Memory B cell (primary cell): ENCODE data around the gene SIPA1L3.
A peak's percentile ranks its signal among the peaks of the same experiment; 100 is the strongest.

Source experiments
- ATAC-seq: fragments of 150-1000 bp; cut with Tn5 transposase; 2 replicates; pipeline ENCODE4 v1.10.0; 2021; ENCODE audit warnings: low read depth, mild to moderate bottlenecking, moderate library complexity
- DNase-seq, 2 donors: peaks; one replicate each; pipeline ENCODE4 v3.0.0; 2022; ENCODE audit warnings: low spot score in 2 of 2
- H3K27ac Mint-ChIP-seq: one replicate; pipeline ENCODE4 v1.8.0; 2022; ENCODE audit warnings: mild to moderate bottlenecking, moderate library complexity, mixed read lengths
- H3K27me3 Mint-ChIP-seq: one replicate; pipeline ENCODE4 v1.8.0; 2022; ENCODE audit warnings: mixed read lengths
- H3K36me3 Mint-ChIP-seq: one replicate; pipeline ENCODE4 v1.8.0; 2022; ENCODE audit warnings: mild to moderate bottlenecking, mixed read lengths
- H3K4me1 Mint-ChIP-seq: one replicate; pipeline ENCODE4 v1.8.0; 2022; ENCODE audit warnings: mixed read lengths
- H3K4me3 Mint-ChIP-seq: one replicate; pipeline ENCODE4 v1.8.0; 2022; ENCODE audit warnings: mild to moderate bottlenecking, moderate library complexity, mixed read lengths
- H3K9me3 Mint-ChIP-seq: one replicate; pipeline ENCODE4 v1.8.0; 2022; ENCODE audit warnings: mixed read lengths

SIPA1L3 gene

DNA sequence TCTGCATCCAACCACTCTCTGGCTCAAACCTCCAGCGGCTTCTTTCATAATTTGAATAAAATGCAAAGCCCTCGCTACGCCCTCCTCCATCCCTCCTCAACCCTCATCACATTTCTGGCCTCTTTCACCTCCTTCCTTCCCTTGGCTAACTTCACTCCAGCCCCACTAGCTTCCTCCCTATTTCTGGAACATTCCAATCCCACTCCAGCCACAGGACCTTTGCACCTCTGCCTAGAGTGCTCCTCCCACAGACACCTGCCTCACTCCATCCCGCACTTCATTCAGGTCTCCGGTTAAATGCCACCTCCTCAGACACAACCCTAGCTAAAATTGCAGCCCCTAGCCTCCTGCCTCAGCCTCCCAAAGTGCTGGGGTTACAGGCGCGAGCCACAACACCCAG, 324.9 kb downstream of the SIPA1L3 start:
- no peaks in the 10 kb centered on the region for H3K9me3 Mint-ChIP-seq
- no peak for ATAC-seq
- peaks cover 23% of the 10 kb centered on the region for H3K27me3 Mint-ChIP-seq
- no peak overlapping the region for H3K27ac Mint-ChIP-seq
- H3K4me3 Mint-ChIP-seq = no peak overlapping the region
- H3K36me3 Mint-ChIP-seq = no peaks in the 10 kb centered on the region
- no peak for DNase-seq
- peaks cover 14% of the 10 kb centered on the region for H3K4me1 Mint-ChIP-seq

DNA sequence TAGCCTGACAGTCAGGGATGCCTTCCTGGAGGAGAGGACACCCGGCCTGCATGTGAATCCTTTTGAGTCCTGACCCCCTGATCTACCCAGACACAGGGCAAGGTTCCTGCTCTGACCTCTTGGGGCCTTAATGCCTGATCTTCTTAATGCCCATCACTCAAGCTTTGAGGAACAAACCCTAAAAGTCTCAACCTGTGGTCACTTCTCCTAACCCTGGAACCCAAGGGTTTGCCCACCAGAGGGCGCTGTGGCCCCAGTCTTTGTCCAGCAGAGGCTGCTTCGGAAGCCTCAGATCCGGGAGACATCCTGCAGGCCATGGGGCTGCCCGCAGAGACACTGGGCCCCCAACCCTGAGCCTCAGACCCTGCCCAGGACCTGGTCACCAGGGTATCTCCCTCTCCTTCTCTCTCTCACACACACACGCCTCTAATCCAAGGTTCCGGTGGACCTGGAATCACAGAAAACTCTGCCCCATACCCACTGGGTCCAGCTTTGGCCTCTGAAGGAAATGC, 326.8 kb downstream of the SIPA1L3 start:
- peak; percentile 82 to 85 for DNase-seq
- Mint-ChIP-seq H3K27ac (no peak overlapping the region), H3K9me3 (no peaks in the 10 kb centered on the region), H3K27me3 (peaks cover 14% of the 10 kb centered on the region), H3K36me3 (no peaks in the 10 kb centered on the region), H3K4me3 (no peak overlapping the region), H3K4me1 (peaks cover 7% of the 10 kb centered on the region)
- peak; percentile 72 for ATAC-seq

DNA sequence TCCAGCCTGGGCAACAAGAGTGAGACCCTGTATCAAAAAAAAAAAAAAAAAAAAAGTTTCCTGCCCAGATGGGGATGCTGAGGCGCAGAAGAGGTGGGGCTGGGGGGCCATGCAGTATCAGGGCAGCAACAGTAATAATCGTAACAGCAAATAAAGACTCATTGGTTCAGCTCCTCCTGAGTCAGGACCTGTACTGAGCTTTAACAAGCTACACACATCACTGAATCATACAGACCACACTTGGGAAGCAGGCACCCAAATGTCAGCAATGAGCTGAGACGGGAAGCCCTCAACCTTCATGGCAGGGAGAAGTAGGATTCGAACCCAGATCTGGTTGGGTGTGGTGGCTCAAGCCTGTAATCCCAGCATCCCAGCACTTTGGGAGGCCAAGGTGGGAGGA, 327.6 kb downstream of the SIPA1L3 start:
- no peaks in the 10 kb centered on the region for H3K9me3 Mint-ChIP-seq
- no peaks in the 10 kb centered on the region for H3K36me3 Mint-ChIP-seq
- no peak overlapping the region for H3K4me3 Mint-ChIP-seq
- peaks cover 6% of the 10 kb centered on the region for H3K4me1 Mint-ChIP-seq
- ATAC-seq (no peak), DNase-seq (no peak)
- peaks cover 15% of the 10 kb centered on the region for H3K27me3 Mint-ChIP-seq
- H3K27ac Mint-ChIP-seq = no peak overlapping the region

DNA sequence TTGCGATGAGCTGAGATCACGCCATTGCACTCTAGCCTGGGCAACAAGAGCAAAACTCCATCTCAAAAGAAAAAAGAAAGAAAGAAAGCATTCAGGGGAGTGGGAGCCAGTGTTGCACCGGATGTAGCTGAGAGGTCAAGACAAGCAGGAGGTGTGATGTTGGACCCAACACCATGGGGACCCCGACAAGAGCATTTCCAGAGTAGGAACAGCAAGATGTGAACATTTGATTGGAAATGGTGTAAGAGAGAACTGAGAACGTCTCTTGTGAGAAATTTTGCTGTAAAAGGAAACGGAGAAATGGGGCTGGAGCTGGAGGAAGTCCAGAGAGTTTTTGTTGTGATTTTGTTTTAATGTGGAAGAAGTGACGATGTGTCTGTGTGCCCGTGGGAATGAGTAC, 332.8 kb downstream of the SIPA1L3 start:
- peaks cover 6% of the 10 kb centered on the region for H3K27me3 Mint-ChIP-seq
- peaks cover 4% of the 10 kb centered on the region for H3K4me1 Mint-ChIP-seq
- no peak overlapping the region for H3K27ac Mint-ChIP-seq
- no peaks in the 10 kb centered on the region for H3K36me3 Mint-ChIP-seq
- DNase-seq = no peak
- H3K9me3 Mint-ChIP-seq = no peaks in the 10 kb centered on the region
- no peak overlapping the region for H3K4me3 Mint-ChIP-seq
- ATAC-seq = no peak

DNA sequence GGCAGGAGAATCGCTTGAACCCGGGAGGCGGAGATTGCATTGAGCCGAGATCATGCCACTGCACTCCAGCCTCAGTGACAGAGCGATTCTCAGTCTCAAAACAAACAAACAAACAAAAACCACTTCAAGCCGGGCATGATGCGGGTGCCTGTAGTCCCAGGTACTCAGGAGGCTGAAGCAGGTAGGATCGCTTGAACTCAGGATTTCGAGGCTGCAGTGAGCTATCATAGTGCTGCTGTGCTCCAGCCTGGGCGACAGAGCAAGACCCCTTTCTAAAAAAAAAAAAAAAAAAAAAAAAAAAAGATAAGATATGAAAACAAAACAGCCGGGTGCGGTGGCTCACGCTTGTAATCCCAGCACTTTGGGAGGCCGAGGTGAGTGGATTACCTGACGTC, 336.3 kb downstream of the SIPA1L3 start:
- peak; percentile 4 for ATAC-seq
- no peaks in the 10 kb centered on the region for H3K9me3 Mint-ChIP-seq
- peaks cover 8% of the 10 kb centered on the region for H3K4me1 Mint-ChIP-seq
- peak overlapping the region; percentile 83 for H3K4me3 Mint-ChIP-seq
- peaks cover 4% of the 10 kb centered on the region for H3K27me3 Mint-ChIP-seq
- H3K27ac Mint-ChIP-seq = peak overlapping the region; percentile 31
- DNase-seq = no peak
- no peaks in the 10 kb centered on the region for H3K36me3 Mint-ChIP-seq

- ATAC-seq = no peak
- Mint-ChIP-seq H3K36me3 (no peaks in the 10 kb centered on the region), H3K4me3 (no peak overlapping the region), H3K9me3 (no peaks in the 10 kb centered on the region), H3K4me1 (peaks cover 11% of the 10 kb centered on the region), H3K27me3 (no peaks in the 10 kb centered on the region), H3K27ac (no peak overlapping the region)
- DNase-seq = no peak
These were observed 339.0 kb downstream of the SIPA1L3 start for GRCh38 chr19:38245826-38246498.

GRCh38 chr19:38247126-38247525, 340.1 kb downstream of the SIPA1L3 start:
- no peaks in the 10 kb centered on the region for H3K9me3 Mint-ChIP-seq
- no peak overlapping the region for H3K4me3 Mint-ChIP-seq
- H3K36me3 Mint-ChIP-seq = peaks cover 1% of the 10 kb centered on the region
- no peak overlapping the region for H3K27ac Mint-ChIP-seq
- ATAC-seq (no peak), DNase-seq (no peak)
- H3K4me1 Mint-ChIP-seq = peaks cover 21% of the 10 kb centered on the region
- H3K27me3 Mint-ChIP-seq = peaks cover 6% of the 10 kb centered on the region

DNA sequence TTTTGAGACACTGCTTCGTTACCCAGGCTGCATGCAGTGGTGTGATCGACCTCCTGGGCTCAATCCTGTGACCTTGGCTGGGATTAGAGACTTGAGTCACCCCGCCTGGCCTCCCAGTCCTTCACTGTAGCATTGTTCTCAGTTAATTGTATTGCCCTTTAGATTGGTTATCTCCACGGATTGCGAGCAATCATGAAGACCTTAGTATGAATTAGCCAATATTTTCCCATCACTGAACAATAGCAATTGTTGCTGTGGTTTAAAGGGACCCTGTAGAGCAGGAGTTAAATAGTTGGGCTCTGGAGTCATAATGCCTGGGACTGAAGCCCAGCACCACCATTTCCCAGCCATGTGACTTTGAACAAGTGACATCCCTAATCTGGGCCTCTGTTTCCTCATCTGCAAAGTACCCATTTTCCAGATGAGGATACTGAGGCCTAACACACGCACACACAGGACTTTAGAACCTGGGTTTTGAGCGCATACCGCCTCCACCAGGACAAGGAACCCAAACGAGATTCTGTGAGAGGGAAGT, 340.8 kb downstream of the SIPA1L3 start:
- Mint-ChIP-seq H3K4me1 (peaks cover 23% of the 10 kb centered on the region), H3K27ac (no peak overlapping the region), H3K36me3 (peaks cover 1% of the 10 kb centered on the region), H3K27me3 (peaks cover 6% of the 10 kb centered on the region), H3K4me3 (no peak overlapping the region), H3K9me3 (no peaks in the 10 kb centered on the region)
- DNase-seq (no peak), ATAC-seq (no peak)

- Mint-ChIP-seq H3K9me3 (no peaks in the 10 kb centered on the region), H3K4me3 (no peak overlapping the region), H3K27ac (no peak overlapping the region), H3K4me1 (peaks cover 26% of the 10 kb centered on the region), H3K36me3 (peaks cover 1% of the 10 kb centered on the region), H3K27me3 (peaks cover 6% of the 10 kb centered on the region)
- ATAC-seq (no peak), DNase-seq (no peak)
These were observed 341.4 kb downstream of the SIPA1L3 start for GRCh38 chr19:38248421-38248820.

GRCh38 chr19:38250428-38250820, 343.4 kb downstream of the SIPA1L3 start:
- no peak for ATAC-seq
- peaks cover 37% of the 10 kb centered on the region for H3K4me1 Mint-ChIP-seq
- no peaks in the 10 kb centered on the region for H3K9me3 Mint-ChIP-seq
- DNase-seq = no peak
- H3K27me3 Mint-ChIP-seq = peaks cover 6% of the 10 kb centered on the region
- H3K27ac Mint-ChIP-seq = no peak overlapping the region
- no peak overlapping the region for H3K4me3 Mint-ChIP-seq
- peaks cover 1% of the 10 kb centered on the region for H3K36me3 Mint-ChIP-seq

DNA sequence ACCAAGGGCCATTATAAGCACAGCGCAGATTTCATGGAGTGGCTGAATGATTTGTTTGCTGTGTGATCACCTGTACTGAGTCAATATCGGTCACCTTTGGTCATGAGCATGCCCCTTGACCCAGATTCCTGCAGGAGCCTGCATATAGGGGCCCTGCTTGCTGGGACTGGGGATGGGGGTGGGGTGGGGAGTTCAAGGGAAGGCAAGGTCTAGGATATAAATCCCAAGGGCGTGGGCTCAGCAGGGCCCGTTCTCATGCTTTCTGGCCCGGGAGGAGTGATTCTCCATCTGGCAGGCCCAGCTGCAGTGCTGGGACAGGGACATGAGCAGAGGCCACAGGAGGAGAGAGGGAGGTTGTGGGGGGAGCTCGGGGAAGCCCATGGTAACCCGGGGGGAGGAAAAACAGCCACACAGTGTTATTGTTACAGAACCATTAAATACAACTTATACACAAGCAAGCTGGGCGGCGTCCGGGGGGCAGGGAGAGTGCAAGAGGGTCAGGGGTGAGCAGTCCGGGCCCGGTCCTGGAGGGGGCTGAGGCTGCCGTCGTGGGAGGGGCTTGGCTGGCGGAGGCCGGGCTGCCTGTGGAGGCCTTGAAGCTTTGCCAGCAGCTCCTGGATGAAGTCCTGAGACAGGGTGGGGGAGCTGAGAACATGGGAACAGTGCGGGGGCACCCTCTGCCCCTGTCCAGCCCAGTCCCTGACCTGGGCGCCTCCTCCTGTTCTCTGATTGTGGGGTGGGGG, 344.0 kb downstream of the SIPA1L3 start:
- Mint-ChIP-seq H3K36me3 (peaks cover 1% of the 10 kb centered on the region), H3K27me3 (peaks cover 6% of the 10 kb centered on the region), H3K9me3 (no peaks in the 10 kb centered on the region), H3K4me1 (peaks cover 40% of the 10 kb centered on the region), H3K27ac (peak overlapping the region; percentile 64), H3K4me3 (peak overlapping the region; percentile 78)
- DNase-seq (no peak), ATAC-seq (no peak)

- H3K4me3 Mint-ChIP-seq = peak overlapping the region; percentile 78
- peaks cover 38% of the 10 kb centered on the region for H3K4me1 Mint-ChIP-seq
- H3K27ac Mint-ChIP-seq = peak overlapping the region; percentile 64
- H3K27me3 Mint-ChIP-seq = peaks cover 6% of the 10 kb centered on the region
- ATAC-seq = no peak
- no peak for DNase-seq
- no peaks in the 10 kb centered on the region for H3K9me3 Mint-ChIP-seq
- peaks cover 1% of the 10 kb centered on the region for H3K36me3 Mint-ChIP-seq
These were observed 344.6 kb downstream of the SIPA1L3 start for GRCh38 chr19:38251564-38252051.

- Mint-ChIP-seq H3K4me1 (peaks cover 40% of the 10 kb centered on the region), H3K27me3 (peaks cover 6% of the 10 kb centered on the region), H3K36me3 (peaks cover 1% of the 10 kb centered on the region), H3K27ac (no peak overlapping the region), H3K9me3 (no peaks in the 10 kb centered on the region), H3K4me3 (peak overlapping the region; percentile 57)
- DNase-seq (no peak), ATAC-seq (no peak)
These were observed 345.4 kb downstream of the SIPA1L3 start for GRCh38 chr19:38252385-38252784.

- ATAC-seq (peak; percentile 39), DNase-seq (no peak)
- Mint-ChIP-seq H3K27ac (peak overlapping the region; percentile 55), H3K9me3 (no peaks in the 10 kb centered on the region), H3K4me1 (peaks cover 40% of the 10 kb centered on the region), H3K4me3 (peak overlapping the region; percentile 67), H3K27me3 (peaks cover 8% of the 10 kb centered on the region), H3K36me3 (peaks cover 1% of the 10 kb centered on the region)
These were observed 346.1 kb downstream of the SIPA1L3 start for GRCh38 chr19:38252941-38253691.
